IPS-20b (cell line): Measurements from ENCODE around the gene ABLIM1.

Experiments
- H3K27ac ChIP-seq: one replicate; pipeline ENCODE4 v1.5.1; 2013; ENCODE audit warnings: low read length
- H3K27me3 ChIP-seq: 2 replicates; pipeline ENCODE4 v1.6.1; 2013; ENCODE audit warnings: mild to moderate bottlenecking, low read length, inconsistent platforms; ENCODE audit not compliant: insufficient read depth
- H3K36me3 ChIP-seq: 2 replicates; pipeline ENCODE4 v1.6.1; 2013; ENCODE audit warnings: low read depth, mild to moderate bottlenecking, inconsistent platforms, low read length, moderate library complexity; ENCODE audit not compliant: insufficient read depth
- H3K4me1 ChIP-seq: 2 replicates; pipeline ENCODE4 v1.6.1; 2013; ENCODE audit warnings: mild to moderate bottlenecking, control low read depth, inconsistent platforms, low read length, moderate library complexity; ENCODE audit not compliant: insufficient read depth
- H3K4me3 ChIP-seq: 2 replicates; pipeline ENCODE4 v1.5.1; 2013; ENCODE audit warnings: mild to moderate bottlenecking, low read length, inconsistent platforms
- H3K9ac ChIP-seq: 2 replicates; pipeline ENCODE4 v1.6.1; 2013; ENCODE audit warnings: low read depth, mild to moderate bottlenecking, inconsistent platforms, low read length, moderate library complexity
- H3K9me3 ChIP-seq: 2 replicates; pipeline ENCODE4 v1.6.1; 2013; ENCODE audit warnings: mild to moderate bottlenecking, low read depth, low read length, inconsistent platforms; ENCODE audit not compliant: insufficient read depth

The ABLIM1 gene

GRCh38 chr10:114565066-114565465 lies 93.0 kb downstream of the ABLIM1 start:
- no peak overlapping the region for H3K27ac ChIP-seq
- no peaks in the 10 kb centered on the region for H3K36me3 ChIP-seq
- no peaks in the 10 kb centered on the region for H3K9me3 ChIP-seq
- no peak overlapping the region for H3K9ac ChIP-seq
- H3K27me3 ChIP-seq, result no peaks in the 10 kb centered on the region
- H3K4me1 ChIP-seq, result no peaks in the 10 kb centered on the region
- H3K4me3 ChIP-seq, result no peak overlapping the region

DNA sequence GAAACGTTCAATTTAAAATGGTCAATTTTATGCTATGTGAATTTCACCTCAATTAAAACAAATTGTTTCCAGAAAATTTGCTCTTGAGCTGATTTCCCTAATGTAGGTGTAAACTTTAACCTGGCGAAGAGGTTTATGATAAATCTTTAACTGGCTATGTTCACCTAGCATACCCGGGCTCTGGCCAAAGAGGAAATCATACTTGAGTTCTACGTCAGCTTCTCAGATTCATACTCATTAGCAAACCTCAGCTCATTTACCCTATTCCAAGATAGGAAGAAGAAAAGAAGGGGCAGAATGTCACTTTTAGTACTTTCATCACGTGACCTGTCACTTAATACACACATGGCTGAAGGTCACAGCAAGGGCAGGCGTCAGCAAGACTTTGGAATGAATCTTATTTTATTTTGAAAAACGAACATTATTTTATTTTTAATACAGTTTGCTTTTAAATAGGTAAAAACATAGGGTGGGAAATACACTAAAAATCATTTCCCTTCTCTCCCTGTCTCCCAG lies 97.0 kb downstream of the ABLIM1 start:
- Histone ChIP-seq H3K9ac (no peak overlapping the region), H3K27ac (no peak overlapping the region), H3K4me3 (no peak overlapping the region), H3K27me3 (no peaks in the 10 kb centered on the region), H3K4me1 (no peaks in the 10 kb centered on the region), H3K36me3 (no peaks in the 10 kb centered on the region), H3K9me3 (peaks cover 14% of the 10 kb centered on the region; the same call in 1 of the 2 replicates)

GRCh38 chr10:114560144-114560543 lies 97.9 kb downstream of the ABLIM1 start:
- Histone ChIP-seq H3K36me3 (no peaks in the 10 kb centered on the region), H3K27me3 (no peaks in the 10 kb centered on the region), H3K9ac (no peak overlapping the region), H3K4me3 (no peak overlapping the region), H3K27ac (no peak overlapping the region), H3K4me1 (no peaks in the 10 kb centered on the region), H3K9me3 (peaks cover 14% of the 10 kb centered on the region; the same call in 1 of the 2 replicates)

DNA sequence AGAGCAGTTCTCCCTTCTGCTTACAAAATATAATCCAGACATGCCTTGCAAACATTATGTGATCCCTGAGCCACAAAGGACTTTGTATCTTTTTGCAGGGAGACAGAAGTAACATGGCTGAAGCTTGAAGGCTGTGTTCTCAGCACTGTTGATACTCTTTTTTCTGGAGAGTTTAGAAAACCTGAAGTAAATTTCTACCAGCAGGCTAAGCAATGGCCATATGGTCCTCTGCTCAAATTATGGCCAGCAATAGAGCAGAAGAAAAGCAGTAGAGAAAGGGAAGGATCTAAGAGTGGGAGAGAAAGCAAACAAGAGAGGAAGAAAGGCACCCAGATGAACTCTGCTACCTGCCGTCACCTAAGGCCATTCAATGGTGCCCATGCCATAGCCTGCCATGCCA lies 98.4 kb downstream of the ABLIM1 start:
- no peak overlapping the region for H3K9ac ChIP-seq
- peaks cover 14% of the 10 kb centered on the region; the same call in 1 of the 2 replicates for H3K9me3 ChIP-seq
- H3K36me3 ChIP-seq, result no peaks in the 10 kb centered on the region
- H3K27me3 ChIP-seq, result no peaks in the 10 kb centered on the region
- H3K4me1 ChIP-seq, result no peaks in the 10 kb centered on the region
- no peak overlapping the region for H3K27ac ChIP-seq
- H3K4me3 ChIP-seq, result no peak overlapping the region

- Histone ChIP-seq H3K9ac (no peak overlapping the region), H3K4me3 (no peak overlapping the region), H3K9me3 (peaks cover 14% of the 10 kb centered on the region; the same call in 1 of the 2 replicates), H3K4me1 (no peaks in the 10 kb centered on the region), H3K27ac (no peak overlapping the region), H3K27me3 (no peaks in the 10 kb centered on the region), H3K36me3 (no peaks in the 10 kb centered on the region)
Observed at GRCh38 chr10:114557854-114558253, 100.2 kb downstream of the ABLIM1 start.

GRCh38 chr10:114556236-114557122 lies 101.6 kb downstream of the ABLIM1 start:
- no peaks in the 10 kb centered on the region for H3K4me1 ChIP-seq
- no peaks in the 10 kb centered on the region for H3K27me3 ChIP-seq
- H3K27ac ChIP-seq, result no peak overlapping the region
- peaks cover 14% of the 10 kb centered on the region; the same call in 1 of the 2 replicates for H3K9me3 ChIP-seq
- no peak overlapping the region for H3K4me3 ChIP-seq
- no peak overlapping the region for H3K9ac ChIP-seq
- H3K36me3 ChIP-seq, result no peaks in the 10 kb centered on the region

- no peaks in the 10 kb centered on the region for H3K4me1 ChIP-seq
Observed at GRCh38 chr10:114553436-114553835, 104.6 kb downstream of the ABLIM1 start.

DNA sequence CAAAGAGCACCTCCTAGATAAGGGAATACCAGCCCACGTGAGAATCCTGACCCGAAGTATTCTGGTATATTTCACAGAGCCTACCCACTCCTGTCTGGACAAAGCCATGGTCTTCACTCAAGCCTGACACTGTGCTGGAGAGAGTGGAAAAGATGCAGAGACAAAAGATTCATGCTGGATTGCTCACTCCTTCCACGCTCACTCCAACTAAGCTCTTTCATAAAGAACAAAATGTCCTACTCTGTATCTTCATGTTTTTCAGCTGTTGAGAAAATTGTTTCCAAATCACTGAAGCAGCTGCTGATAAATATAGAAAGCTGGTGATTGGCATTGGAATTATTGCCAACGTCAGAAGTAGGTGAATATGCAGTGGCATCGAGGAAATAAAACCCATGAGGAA lies 106.0 kb downstream of the ABLIM1 start:
- no peak overlapping the region for H3K9ac ChIP-seq
- no peak overlapping the region for H3K27ac ChIP-seq
- no peaks in the 10 kb centered on the region for H3K27me3 ChIP-seq
- H3K4me3 ChIP-seq, result no peak overlapping the region
- no peaks in the 10 kb centered on the region for H3K4me1 ChIP-seq
- peaks cover under 1% of the 10 kb centered on the region; the same call in 1 of the 2 replicates for H3K9me3 ChIP-seq
- H3K36me3 ChIP-seq, result no peaks in the 10 kb centered on the region

More at GRCh38 chr10:114553436-114553835, 104.6 kb downstream of the ABLIM1 start:
- Histone ChIP-seq H3K27me3 (no peaks in the 10 kb centered on the region), H3K4me3 (no peak overlapping the region), H3K36me3 (no peaks in the 10 kb centered on the region), H3K9me3 (peaks cover 14% of the 10 kb centered on the region; the same call in 1 of the 2 replicates), H3K9ac (no peak overlapping the region), H3K27ac (no peak overlapping the region)

DNA sequence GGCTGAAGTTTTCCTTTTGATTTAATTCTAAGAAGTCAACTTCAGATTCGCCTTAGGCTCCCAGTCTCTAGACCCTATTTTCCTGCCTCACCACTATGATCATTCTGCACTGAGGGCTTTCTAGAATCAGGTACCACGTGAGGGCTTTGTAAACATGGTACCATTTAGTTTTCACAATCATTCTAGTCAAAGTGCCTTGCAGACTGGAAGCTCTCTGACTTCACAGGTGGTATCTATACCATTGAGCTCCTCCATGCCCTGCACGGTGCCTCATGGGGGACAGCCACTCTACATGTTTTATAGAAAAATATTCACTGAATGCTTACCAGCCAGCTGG lies 106.5 kb downstream of the ABLIM1 start:
- no peaks in the 10 kb centered on the region for H3K9me3 ChIP-seq
- H3K4me1 ChIP-seq, result no peaks in the 10 kb centered on the region
- no peak overlapping the region for H3K4me3 ChIP-seq
- H3K27me3 ChIP-seq, result no peaks in the 10 kb centered on the region
- no peak overlapping the region for H3K9ac ChIP-seq
- no peaks in the 10 kb centered on the region for H3K36me3 ChIP-seq
- H3K27ac ChIP-seq, result no peak overlapping the region

DNA sequence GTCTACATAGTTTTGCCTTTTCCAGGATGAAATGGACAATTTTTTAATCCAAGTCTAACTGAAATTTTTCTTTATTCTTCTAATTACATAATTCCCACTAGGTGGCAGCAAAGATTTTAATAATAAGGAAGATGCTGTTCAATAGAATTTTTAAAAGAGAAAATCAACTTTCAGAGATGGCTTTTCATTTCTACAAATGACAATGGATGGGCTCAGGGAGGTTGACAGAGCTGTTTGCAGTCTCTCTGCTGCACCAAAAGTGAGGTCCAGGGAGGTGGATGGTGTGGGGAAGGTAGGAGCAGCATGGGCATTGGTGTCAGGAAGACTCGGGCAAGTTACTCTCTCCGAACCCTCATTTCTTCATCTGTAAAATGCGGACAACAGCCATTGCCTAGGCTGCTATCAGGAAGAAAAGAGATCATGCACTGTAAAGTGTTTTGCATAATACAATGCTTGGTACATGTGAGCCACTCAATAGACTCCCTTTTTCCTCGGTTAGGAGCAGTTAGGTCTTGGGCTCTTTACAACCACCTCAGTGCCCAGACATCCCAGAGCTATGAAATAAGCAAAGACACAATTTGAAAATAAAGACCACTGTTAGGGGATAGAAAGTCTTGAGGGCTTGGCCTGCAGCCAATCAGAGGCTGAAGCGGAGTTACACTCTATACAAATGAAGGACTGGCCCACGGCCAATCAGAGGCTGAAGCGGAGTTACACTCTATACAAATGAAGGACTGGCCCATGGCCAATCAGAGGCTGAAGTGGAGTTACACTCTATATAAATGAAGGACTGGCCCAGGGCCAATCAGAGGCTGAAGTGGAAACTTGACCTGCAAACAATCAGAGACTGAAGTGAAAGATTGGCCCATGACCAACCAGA lies 107.1 kb downstream of the ABLIM1 start:
- Histone ChIP-seq H3K9ac (no peak overlapping the region), H3K27ac (no peak overlapping the region), H3K27me3 (no peaks in the 10 kb centered on the region), H3K4me1 (no peaks in the 10 kb centered on the region), H3K36me3 (no peaks in the 10 kb centered on the region), H3K4me3 (no peak overlapping the region), H3K9me3 (no peaks in the 10 kb centered on the region)

GRCh38 chr10:114548662-114549061 lies 109.4 kb downstream of the ABLIM1 start:
- Histone ChIP-seq H3K27ac (no peak overlapping the region), H3K36me3 (no peaks in the 10 kb centered on the region), H3K27me3 (no peaks in the 10 kb centered on the region), H3K4me3 (no peak overlapping the region), H3K9me3 (no peaks in the 10 kb centered on the region), H3K9ac (no peak overlapping the region), H3K4me1 (no peaks in the 10 kb centered on the region)
